IMR-90 (cell line): ENCODE data around the gene CTBP2. TPM values are rescaled to one million over a fixed set of nuclear protein-coding genes. Genes with fewer than 3 reads are reported as not detected.

Experiments used
- ATAC-seq: fragments of 200-7000 bp; cut with Tn5 transposase; 2 replicates; pipeline ENCODE4 v1.9.1; 2020; ENCODE audit warnings: low read depth, mild to moderate bottlenecking, moderate library complexity
- BruUV-seq: library from RNA; stranded (reverse); fragments of 400-500 nt; replicated peaks from 2 replicates; lab custom pipeline; 2021; lab: Mats Ljungman, UMichigan
- CTCF ChIA-PET: fragments of 300-600 bp; formaldehyde crosslinking; extraction: SDS; loops from one replicate; lab custom pipeline; 2021; ENCODE audit warnings: antibody characterized with exemption; lab: Yijun Ruan, JAX
- POLR2A ChIA-PET: fragments of 300-600 bp; sonication (Branson Sonifier 250); formaldehyde crosslinking; loops from one replicate; lab custom pipeline; 2022; ENCODE audit warnings: antibody characterized with exemption; ENCODE audit not compliant: unreplicated experiment; lab: Charles Lee
- DNase-seq: peaks from one replicate; pipeline ENCODE4 v3.0.0; 2013
- H2AFZ ChIP-seq: replicated peaks from 2 replicates; pipeline ENCODE3; 2013; ENCODE audit warnings: low read length, mild to moderate bottlenecking; ENCODE audit not compliant: poor library complexity
- H2AK5ac ChIP-seq: 2 replicates; pipeline ENCODE4 v1.6.1; 2013; ENCODE audit warnings: low read depth, low read length, inconsistent platforms
- H2AK9ac ChIP-seq: replicated peaks from 2 replicates; pipeline ENCODE3; 2013; ENCODE audit warnings: mild to moderate bottlenecking, low read depth, low read length, moderate library complexity; ENCODE audit not compliant: poor library complexity
- H2BK120ac ChIP-seq: 2 replicates; pipeline ENCODE4 v1.6.1; 2013; ENCODE audit warnings: low read depth, low read length, inconsistent platforms
- H2BK15ac ChIP-seq: 3 replicates; pipeline ENCODE4 v1.6.1; 2013; ENCODE audit warnings: low read depth, low read length, inconsistent platforms
- H2BK20ac ChIP-seq: 2 replicates; pipeline ENCODE4 v1.6.1; 2013; ENCODE audit warnings: low read depth, mild to moderate bottlenecking, inconsistent platforms, low read length, moderate library complexity
- H2BK5ac ChIP-seq: 2 replicates; pipeline ENCODE4 v1.6.1; 2013; ENCODE audit warnings: mild to moderate bottlenecking, low read depth, low read length, inconsistent platforms; ENCODE audit not compliant: poor library complexity, severe bottlenecking
- H3K14ac ChIP-seq: replicated peaks from 2 replicates; pipeline ENCODE4 v1.6.1; 2013; ENCODE audit warnings: low read depth, low read length, inconsistent platforms
- H3K18ac ChIP-seq: 2 replicates; pipeline ENCODE4 v1.6.1; 2013; ENCODE audit warnings: low read depth, low read length, control low read depth
- H3K23ac ChIP-seq: 2 replicates; pipeline ENCODE4 v1.6.1; 2013; ENCODE audit warnings: low read depth, low read length, inconsistent platforms
- H3K27ac ChIP-seq: 2 replicates; pipeline ENCODE4 v1.5.1; 2013; ENCODE audit warnings: mild to moderate bottlenecking, control low read depth, low read length; ENCODE audit not compliant: insufficient read depth
- H3K27me3 ChIP-seq: 2 replicates; pipeline ENCODE4 v1.6.1; 2013; ENCODE audit warnings: low read length; ENCODE audit not compliant: control insufficient read depth, insufficient read depth
- H3K36me3 ChIP-seq: 2 replicates; pipeline ENCODE4 v1.6.1; 2013; ENCODE audit warnings: low read length, mixed read lengths; ENCODE audit not compliant: control insufficient read depth, insufficient read depth
- H3K4ac ChIP-seq: 2 replicates; pipeline ENCODE4 v1.6.1; 2013; ENCODE audit warnings: low read depth, low read length, inconsistent platforms
- H3K4me1 ChIP-seq: 2 replicates; pipeline ENCODE4 v1.6.1; 2013; ENCODE audit warnings: low read length, mixed read lengths; ENCODE audit not compliant: control insufficient read depth, insufficient read depth
- H3K4me2 ChIP-seq: 2 replicates; pipeline ENCODE4 v1.6.1; 2013; ENCODE audit warnings: low read depth, mild to moderate bottlenecking, control low read depth, low read length, moderate library complexity
- H3K4me3 ChIP-seq: 2 replicates; pipeline ENCODE4 v1.5.1; 2013; ENCODE audit warnings: low read depth, mild to moderate bottlenecking, control low read depth, low read length, moderate library complexity; ENCODE audit not compliant: insufficient read depth
- H3K56ac ChIP-seq: 2 replicates; pipeline ENCODE4 v1.6.1; 2013; ENCODE audit warnings: low read length, inconsistent platforms; ENCODE audit not compliant: insufficient read depth; ENCODE audit errors: extremely low read depth
- H3K79me1 ChIP-seq, 2 experiments: 2 replicates each; pipeline ENCODE4 v1.6.1; 2013; ENCODE audit warnings: low read length in 2 of 2, inconsistent platforms in 1 of 2, low read depth in 1 of 2
- H3K9ac ChIP-seq: 2 replicates; pipeline ENCODE4 v1.6.1; 2013; ENCODE audit warnings: low read depth, low read length, control low read depth
- H3K9me1 ChIP-seq: 2 replicates; pipeline ENCODE4 v1.6.1; 2013; ENCODE audit warnings: low read length, inconsistent platforms; ENCODE audit not compliant: insufficient read depth
- H3K9me3 ChIP-seq: 2 replicates; pipeline ENCODE4 v1.6.1; 2013; ENCODE audit warnings: low read length; ENCODE audit not compliant: control insufficient read depth, insufficient read depth
- H4K20me1 ChIP-seq: 2 replicates; pipeline ENCODE4 v1.6.1; 2013; ENCODE audit warnings: low read length, inconsistent platforms; ENCODE audit not compliant: insufficient read depth
- H4K5ac ChIP-seq: 2 replicates; pipeline ENCODE4 v1.6.1; 2013; ENCODE audit warnings: mild to moderate bottlenecking, low read depth, low read length, control low read depth
- H4K8ac ChIP-seq, 2 experiments: 2 replicates each; pipeline ENCODE4 v1.6.1; 2013; ENCODE audit warnings: low read depth in 2 of 2, low read length in 2 of 2, control low read depth in 1 of 2, inconsistent platforms in 1 of 2
- H4K91ac ChIP-seq: 2 replicates; pipeline ENCODE4 v1.6.1; 2013; ENCODE audit warnings: low read depth, low read length, inconsistent platforms; ENCODE audit not compliant: insufficient read depth
- BHLHE40 ChIP-seq: fragments of 150-350 bp; IDR thresholded peaks from 2 replicates; pipeline ENCODE4 v1.6.1; 2016; ENCODE audit warnings: mild to moderate bottlenecking, low read depth, low read length
- CEBPB ChIP-seq: IDR thresholded peaks from 2 replicates; pipeline ENCODE4 v1.6.1; 2012; ENCODE audit warnings: low read depth, low read length, improper control_type of control experiment
- CHD1 ChIP-seq: IDR thresholded peaks from 2 replicates; pipeline ENCODE4 v1.6.1; 2012; ENCODE audit warnings: low read depth, low read length, improper control_type of control experiment
- FOS ChIP-seq: fragments of 150-350 bp; IDR thresholded peaks from 2 replicates; pipeline ENCODE4 v1.6.1; 2016; ENCODE audit warnings: low read depth, low read length
- MAFK ChIP-seq: IDR thresholded peaks from 2 replicates; pipeline ENCODE4 v1.6.1; 2012; ENCODE audit warnings: low read depth, low read length, improper control_type of control experiment
- MAZ ChIP-seq: IDR thresholded peaks from 2 replicates; pipeline ENCODE4 v1.6.1; 2012; ENCODE audit warnings: low read depth, mild to moderate bottlenecking, low read length, improper control_type of control experiment, moderate library complexity, borderline replicate concordance
- MXI1 ChIP-seq: IDR thresholded peaks from 2 replicates; pipeline ENCODE4 v1.6.1; 2012; ENCODE audit warnings: low read depth, mild to moderate bottlenecking, low read length, moderate library complexity, borderline replicate concordance
- NFE2L2 ChIP-seq: fragments of 150-350 bp; IDR thresholded peaks from 2 replicates; pipeline ENCODE4 v1.6.1; 2016; ENCODE audit warnings: low read depth, mild to moderate bottlenecking, low read length
- POLR2A ChIP-seq: IDR thresholded peaks from 2 replicates; pipeline ENCODE4 v1.6.1; 2012; ENCODE audit warnings: mild to moderate bottlenecking, low read depth, low read length
- RAD21 ChIP-seq: IDR thresholded peaks from 2 replicates; pipeline ENCODE4 v1.6.1; 2012; ENCODE audit warnings: low read length, improper control_type of control experiment
- RCOR1 ChIP-seq: IDR thresholded peaks from 2 replicates; pipeline ENCODE4 v1.6.1; 2012; ENCODE audit warnings: mild to moderate bottlenecking, low read length, improper control_type of control experiment; ENCODE audit not compliant: insufficient replicate concordance
- RFX5 ChIP-seq: IDR thresholded peaks from 2 replicates; pipeline ENCODE4 v1.8.0; 2012; ENCODE audit warnings: low read depth, mild to moderate bottlenecking, low read length, moderate library complexity
- SMC3 ChIP-seq: fragments of 150-350 bp; IDR thresholded peaks from 2 replicates; pipeline ENCODE4 v1.6.1; 2016; ENCODE audit warnings: low read depth, mild to moderate bottlenecking, antibody characterized with exemption, low read length, moderate library complexity
- WGBS, 2 experiments: methylation state at CpG; one replicate each; pipeline versions ENCODE4 v1.1.5 to v1.1.7; 2013; ENCODE audit warnings: missing lambda C conversion rate in 2 of 2; ENCODE audit not compliant: insufficient read length in 1 of 2; ENCODE audit errors: extremely low coverage in 2 of 2; 5-methylcytosine and 5-hydroxymethylcytosine counted together
- dilution Hi-C: fragments of 300-500 bp; cut with HindIII; formaldehyde crosslinking; loops from one replicate; pipeline ENCODE4 v1.14.3; 2018; ENCODE audit warnings: low sequenced_read_pairs; ENCODE audit not compliant: unreplicated experiment
- in situ Hi-C: fragments of 300-500 bp; cut with MboI; formaldehyde crosslinking; loops from 3 replicates; pipeline ENCODE4 v1.14.3; 2019; ENCODE audit warnings: low sequenced_read_pairs, inconsistent platforms, mixed read lengths
- intact Hi-C: fragments of 100-400 bp; cut with micrococcal nuclease; formaldehyde crosslinking; loops from 2 replicates; pipeline ENCODE4 v1.10.0; 2022
- polyA plus RNA-seq, 3 experiments: library from polyadenylated mRNA; depleted of rRNA; stranded (reverse); fragments of >200 nt; gene quantifications; 2 replicates each; pipeline ENCODE4 v1.2.3, GENCODE V29; 2012; ENCODE audit warnings: low replicate concordance in 1 of 3
- total RNA-seq: library from RNA; depleted of rRNA; stranded (reverse); fragments of >200 nt; gene quantifications from 2 replicates; pipeline ENCODE4 v1.2.3, GENCODE V29; 2012
- TF ChIP-seq, protein P1 (sequence below): fragments of 150-350 bp; IDR thresholded peaks from 2 replicates; pipeline ENCODE4 v1.6.1; 2016; ENCODE audit warnings: low read depth, mild to moderate bottlenecking, low read length, moderate library complexity, borderline replicate concordance
- TF ChIP-seq, protein P2 (sequence below): conservative IDR thresholded peaks from 2 replicates; pipeline ENCODE4 v1.5.1; 2012; ENCODE audit warnings: mild to moderate bottlenecking, low read depth, low read length, improper control_type of control experiment
- TF ChIP-seq, protein P3 (sequence below): fragments of 150-350 bp; IDR thresholded peaks from 2 replicates; pipeline ENCODE4 v1.6.1; 2017; ENCODE audit warnings: mild to moderate bottlenecking, antibody characterized with exemption, low read length, low read depth

CTBP2 gene
- total and polyA plus RNA-seq, 2 of the 4 experiments (the other 2 are of a cell fraction), result 81.0 to 86.6 TPM

DNA sequence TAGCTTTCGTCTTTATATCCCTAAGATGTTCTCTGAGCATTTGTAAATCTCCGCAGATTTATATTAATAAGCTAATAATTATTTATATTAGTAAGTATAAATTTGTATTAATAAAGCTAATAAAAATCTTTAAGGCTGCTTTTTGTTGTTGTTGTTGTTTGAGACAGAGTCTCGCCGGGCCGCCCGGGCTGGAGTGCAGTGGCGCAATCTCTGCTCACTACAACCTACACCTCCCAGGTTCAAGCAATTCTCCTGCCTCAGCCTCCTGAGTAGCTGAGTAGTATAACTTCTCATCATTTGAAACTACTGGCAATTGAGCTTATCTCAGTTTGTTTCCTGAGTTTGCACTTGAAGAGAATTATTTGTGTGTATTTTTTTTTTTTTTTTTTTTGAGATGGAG, 223.6 kb downstream of the CTBP2 start:
- POLR2A ChIA-PET, result interaction anchor here (0.6 kb wide), 2 partner anchors 10 to 77 kb away, joined by 5 to 6 read pairs; no protein-coding TSS in a partner anchor

More for the DNA sequence above, 223.6 kb downstream of the CTBP2 start:
- H4K8ac ChIP-seq, result no peak overlapping the region
- in situ Hi-C loops (no loop called here), dilution Hi-C loops (no loop called here), intact Hi-C loops (no loop called here)
- H4K20me1 ChIP-seq, result peaks cover 75% of the 10 kb centered on the region
- H3K27ac ChIP-seq, result no peak overlapping the region
- no peaks in the 10 kb centered on the region for H3K27me3 ChIP-seq
- H3K9ac ChIP-seq, result no peak overlapping the region
- H3K56ac ChIP-seq, result no peak overlapping the region
- no peak overlapping the region for H2AK9ac ChIP-seq
- WGBS, 2 experiments, result no CpG with 5 or more reads among the region's 7 CpGs
- no peak for DNase-seq
- H3K4ac ChIP-seq, result no peak overlapping the region
- no peak overlapping the region for H2AK5ac ChIP-seq
- H3K4me1 ChIP-seq, result peaks cover 8% of the 10 kb centered on the region
- H3K4me3 ChIP-seq, result no peak overlapping the region
- H3K4me2 ChIP-seq, result no peak overlapping the region
- H3K18ac ChIP-seq, result no peak overlapping the region
- CTCF ChIA-PET, result interaction anchor here (1.1 kb wide), 1 partner anchor 11 kb away, joined by 4 read pairs; no protein-coding TSS in a partner anchor
- peaks cover 8% of the 10 kb centered on the region for H3K9me1 ChIP-seq
- TF ChIP-seq NFE2L2, result no peak
- TF ChIP-seq CEBPB, result no peak
- TF ChIP-seq FOS, result no peak
- TF ChIP-seq MAZ, result no peak
- TF ChIP-seq POLR2A, result no peak
- no peak for TF ChIP-seq MAFK
- TF ChIP-seq, protein P1, sequence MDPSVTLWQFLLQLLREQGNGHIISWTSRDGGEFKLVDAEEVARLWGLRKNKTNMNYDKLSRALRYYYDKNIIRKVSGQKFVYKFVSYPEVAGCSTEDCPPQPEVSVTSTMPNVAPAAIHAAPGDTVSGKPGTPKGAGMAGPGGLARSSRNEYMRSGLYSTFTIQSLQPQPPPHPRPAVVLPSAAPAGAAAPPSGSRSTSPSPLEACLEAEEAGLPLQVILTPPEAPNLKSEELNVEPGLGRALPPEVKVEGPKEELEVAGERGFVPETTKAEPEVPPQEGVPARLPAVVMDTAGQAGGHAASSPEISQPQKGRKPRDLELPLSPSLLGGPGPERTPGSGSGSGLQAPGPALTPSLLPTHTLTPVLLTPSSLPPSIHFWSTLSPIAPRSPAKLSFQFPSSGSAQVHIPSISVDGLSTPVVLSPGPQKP, result no peak
- TF ChIP-seq, protein P2, sequence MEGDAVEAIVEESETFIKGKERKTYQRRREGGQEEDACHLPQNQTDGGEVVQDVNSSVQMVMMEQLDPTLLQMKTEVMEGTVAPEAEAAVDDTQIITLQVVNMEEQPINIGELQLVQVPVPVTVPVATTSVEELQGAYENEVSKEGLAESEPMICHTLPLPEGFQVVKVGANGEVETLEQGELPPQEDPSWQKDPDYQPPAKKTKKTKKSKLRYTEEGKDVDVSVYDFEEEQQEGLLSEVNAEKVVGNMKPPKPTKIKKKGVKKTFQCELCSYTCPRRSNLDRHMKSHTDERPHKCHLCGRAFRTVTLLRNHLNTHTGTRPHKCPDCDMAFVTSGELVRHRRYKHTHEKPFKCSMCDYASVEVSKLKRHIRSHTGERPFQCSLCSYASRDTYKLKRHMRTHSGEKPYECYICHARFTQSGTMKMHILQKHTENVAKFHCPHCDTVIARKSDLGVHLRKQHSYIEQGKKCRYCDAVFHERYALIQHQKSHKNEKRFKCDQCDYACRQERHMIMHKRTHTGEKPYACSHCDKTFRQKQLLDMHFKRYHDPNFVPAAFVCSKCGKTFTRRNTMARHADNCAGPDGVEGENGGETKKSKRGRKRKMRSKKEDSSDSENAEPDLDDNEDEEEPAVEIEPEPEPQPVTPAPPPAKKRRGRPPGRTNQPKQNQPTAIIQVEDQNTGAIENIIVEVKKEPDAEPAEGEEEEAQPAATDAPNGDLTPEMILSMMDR, result no peak
- no peak for TF ChIP-seq RAD21
- TF ChIP-seq RFX5, result no peak
- no peak for TF ChIP-seq BHLHE40
- no peak for TF ChIP-seq CHD1
- no peak for TF ChIP-seq RCOR1
- TF ChIP-seq, protein P3, sequence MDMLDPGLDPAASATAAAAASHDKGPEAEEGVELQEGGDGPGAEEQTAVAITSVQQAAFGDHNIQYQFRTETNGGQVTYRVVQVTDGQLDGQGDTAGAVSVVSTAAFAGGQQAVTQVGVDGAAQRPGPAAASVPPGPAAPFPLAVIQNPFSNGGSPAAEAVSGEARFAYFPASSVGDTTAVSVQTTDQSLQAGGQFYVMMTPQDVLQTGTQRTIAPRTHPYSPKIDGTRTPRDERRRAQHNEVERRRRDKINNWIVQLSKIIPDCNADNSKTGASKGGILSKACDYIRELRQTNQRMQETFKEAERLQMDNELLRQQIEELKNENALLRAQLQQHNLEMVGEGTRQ, result no peak
- no peak for TF ChIP-seq MXI1
- TF ChIP-seq SMC3, result no peak
- no peak overlapping the region for H2BK120ac ChIP-seq
- H3K14ac ChIP-seq, result no peak overlapping the region
- no peak for ATAC-seq
- no peak overlapping the region for H2BK15ac ChIP-seq
- peaks cover 2% of the 10 kb centered on the region for H3K36me3 ChIP-seq
- H4K91ac ChIP-seq, result no peak overlapping the region
- peaks cover 10 to 56% of the 10 kb centered on the region in 2 experiments for H3K79me1 ChIP-seq
- H3K9me3 ChIP-seq, result no peaks in the 10 kb centered on the region
- no TSS peak for BruUV-seq
- no peak overlapping the region for H3K23ac ChIP-seq
- no peak overlapping the region for H4K5ac ChIP-seq
- no peak overlapping the region for H2BK5ac ChIP-seq
- no peak overlapping the region for H2AFZ ChIP-seq
- H2BK20ac ChIP-seq, result no peak overlapping the region
